HG03196 (cell line): ENCODE measurements around the gene VAMP5.
"Not testable (repeated sequence)": the region's sequence is repeated elsewhere in the genome, so short reads cannot be mapped to it uniquely, and the experiment has no call there.

ENCODE experiments used
- ATAC-seq: cut with Tn5 transposase; IDR thresholded peaks from one replicate; pipeline ENCODE4 v1.9.1; 2021; ENCODE audit not compliant: unreplicated experiment

VAMP5 gene, protein sequence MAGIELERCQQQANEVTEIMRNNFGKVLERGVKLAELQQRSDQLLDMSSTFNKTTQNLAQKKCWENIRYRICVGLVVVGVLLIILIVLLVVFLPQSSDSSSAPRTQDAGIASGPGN

DNA sequence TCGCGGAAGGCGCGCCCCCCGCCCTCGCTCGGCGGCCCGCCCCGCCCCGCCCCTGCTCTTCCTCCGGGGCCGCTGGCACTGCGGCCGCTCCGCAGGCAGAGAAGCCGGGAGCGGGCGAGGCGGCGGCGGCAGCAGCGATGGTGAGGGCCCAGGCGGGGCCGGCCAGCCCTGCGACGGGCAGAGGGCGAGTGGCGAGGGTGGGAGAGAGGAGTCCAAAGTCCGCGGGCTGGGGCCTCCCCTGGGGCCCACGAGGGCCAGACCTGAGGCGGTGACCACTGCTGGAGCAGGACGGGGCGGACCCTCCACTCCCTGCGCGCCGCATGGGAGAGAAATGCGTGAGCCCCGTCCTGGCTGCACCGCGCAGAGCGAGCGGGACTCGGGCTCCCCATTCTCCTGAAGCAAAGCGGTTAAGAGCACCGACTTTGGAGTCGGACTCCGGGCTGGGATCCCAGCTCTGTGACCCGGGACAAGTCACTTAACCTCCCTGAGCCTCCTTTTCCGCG is at the start of gene VAMP5:
Gene VAMP5, plus strand, starts transcription at position 78 of the 503 bp plus-strand sequence. Its CDS starts 60 bp downstream, at position 138.
- peak; percentile 27 for ATAC-seq

DNA sequence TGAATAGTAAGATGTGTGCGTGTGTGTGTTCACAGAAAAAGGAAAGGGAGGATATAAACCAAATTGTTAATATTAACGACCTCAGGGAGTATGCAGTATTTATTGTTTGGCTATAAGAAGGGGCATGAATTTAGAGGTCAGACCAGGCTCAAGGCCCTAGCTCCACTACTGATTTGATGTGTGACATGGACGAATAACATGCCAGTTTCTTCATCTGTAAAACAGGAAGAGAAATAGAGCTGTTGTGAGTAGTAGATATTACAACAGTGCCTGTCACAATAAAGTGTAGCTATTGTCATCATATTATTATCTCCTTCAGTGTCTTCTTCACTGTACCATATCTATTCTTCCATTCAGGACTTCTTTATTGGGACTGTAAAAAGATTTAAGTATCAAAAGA is 49.4 kb upstream of the VAMP5 start:
- ATAC-seq: no peak

DNA sequence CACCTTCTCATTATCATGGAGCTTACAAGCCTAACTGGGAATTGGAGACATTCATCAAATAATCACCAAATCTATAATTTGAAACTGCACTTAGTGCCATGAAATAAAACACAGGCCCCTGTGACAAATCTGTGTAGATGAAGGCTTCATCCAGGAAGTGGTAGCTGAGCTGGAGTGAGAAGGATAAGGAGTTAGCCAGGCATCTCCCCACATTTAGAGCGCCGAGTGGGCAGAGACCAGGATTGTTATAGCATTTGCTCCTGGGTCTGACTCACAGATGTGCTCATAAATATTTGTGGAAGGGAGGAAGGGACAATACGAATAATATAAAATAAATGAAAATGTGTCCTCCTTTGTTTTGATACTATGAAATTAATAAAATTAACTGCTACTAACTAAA is 47.8 kb upstream of the VAMP5 start:
- no peak for ATAC-seq

- no peak for ATAC-seq
Measured at GRCh38 chr2:85537600-85538506, 46.4 kb upstream of the VAMP5 start.

DNA sequence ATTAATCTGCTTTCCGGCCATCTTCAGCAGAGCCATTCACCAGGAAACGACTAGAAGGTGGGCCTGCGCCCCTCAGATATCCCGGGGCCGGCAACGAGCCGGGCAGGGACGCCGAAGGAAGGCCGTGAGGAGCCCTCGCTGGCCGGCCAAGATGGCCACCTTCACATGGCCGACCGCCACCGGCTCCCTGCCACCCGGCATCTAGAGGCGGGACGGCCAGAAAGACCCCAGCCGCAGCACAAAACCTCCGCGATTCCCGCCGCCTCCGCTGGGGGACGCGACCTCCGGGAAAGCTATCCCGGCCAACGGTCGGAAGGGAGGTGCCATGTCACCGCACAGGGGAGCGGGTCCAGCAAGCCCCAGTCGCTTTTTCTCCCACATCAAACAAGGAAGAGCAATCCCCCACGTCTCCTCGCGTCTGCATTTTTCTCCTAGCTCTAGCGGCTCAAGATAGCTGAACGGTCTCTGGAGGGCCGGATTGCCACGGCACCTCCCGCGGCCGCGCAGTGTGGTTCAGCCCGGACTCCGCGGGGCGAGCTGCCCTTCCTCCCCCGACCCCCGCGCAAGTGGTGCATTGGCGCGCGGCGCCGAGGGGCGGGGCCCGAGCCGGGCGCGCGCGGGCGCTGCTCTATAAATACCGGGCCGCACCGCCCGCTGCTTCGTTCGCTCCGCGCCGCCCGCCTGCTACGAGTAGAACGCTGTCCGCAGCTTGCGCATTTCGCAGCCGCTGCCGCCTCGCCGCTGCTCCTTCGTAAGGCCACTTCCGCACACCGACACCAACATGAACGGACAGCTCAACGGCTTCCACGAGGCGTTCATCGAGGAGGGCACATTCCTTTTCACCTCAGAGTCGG is 45.5 kb upstream of the VAMP5 start, which contains the start of gene MAT2A:
Gene MAT2A, plus strand, starts transcription at position 662 of the 854 bp plus-strand sequence. Its CDS starts 120 bp downstream, at position 782.
- ATAC-seq: peak; percentile 69

DNA sequence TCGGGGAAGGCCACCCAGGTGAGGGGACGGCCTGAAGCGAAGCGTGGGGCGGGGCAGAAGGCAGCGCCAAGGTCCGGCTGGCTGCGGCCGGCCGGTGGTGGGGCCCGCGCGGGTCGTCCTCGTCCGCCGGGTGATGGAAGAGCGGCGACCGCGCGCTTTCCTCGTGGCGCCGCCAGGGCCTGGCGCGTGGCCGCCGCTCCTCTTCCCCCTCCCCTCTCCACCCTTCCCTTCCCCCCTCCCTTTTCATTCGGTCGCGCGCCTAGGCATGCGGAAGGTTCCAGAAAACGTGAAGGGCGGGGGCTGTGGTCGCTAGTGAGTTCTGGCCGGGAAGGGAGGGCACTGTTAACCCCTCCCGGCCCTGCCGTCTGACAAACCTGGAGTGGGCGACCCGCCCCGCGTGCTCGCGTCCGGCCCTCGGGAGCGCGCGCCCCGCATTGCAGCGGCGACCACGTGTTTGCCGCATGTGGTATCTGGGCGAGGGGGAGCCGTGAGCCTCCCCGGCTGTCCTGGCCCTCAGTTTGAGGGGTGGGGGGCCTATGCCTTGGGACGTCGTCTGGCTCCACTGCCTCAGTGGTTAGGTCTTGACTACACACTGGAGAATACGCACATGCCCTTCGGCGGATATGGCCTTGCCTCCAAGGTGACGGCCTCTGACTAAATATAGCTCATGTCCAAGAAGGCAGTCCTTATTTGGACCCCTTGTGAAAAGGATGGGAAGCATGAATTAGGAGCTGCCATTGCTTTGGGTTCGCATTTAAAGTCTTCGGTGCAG is 44.7 kb upstream of the VAMP5 start:
- ATAC-seq: peak; percentile 27

DNA sequence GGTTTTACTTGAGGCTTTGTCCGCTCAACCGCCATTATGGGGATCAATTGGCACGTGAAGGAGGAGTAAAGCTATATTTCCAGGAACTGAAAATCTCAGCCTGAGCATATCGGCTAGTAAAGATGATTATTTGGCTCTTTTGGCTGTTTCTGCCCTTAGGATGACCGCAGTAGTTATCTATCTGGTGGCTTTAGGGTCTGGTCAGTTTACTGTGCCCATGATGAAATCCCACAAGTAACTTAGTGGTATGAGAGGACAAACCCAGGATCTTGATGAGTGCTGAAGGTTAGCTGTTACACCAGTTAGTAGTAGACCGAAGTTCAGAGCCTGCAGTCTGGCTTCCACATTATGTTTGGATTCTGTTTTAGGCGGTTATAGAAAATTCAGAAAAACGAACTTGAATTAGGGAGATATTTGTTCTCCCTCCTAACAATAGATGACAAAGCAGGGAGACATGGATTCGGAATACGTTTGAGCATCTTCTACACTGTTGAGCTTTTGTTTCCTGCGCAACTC is 44.0 kb upstream of the VAMP5 start:
- ATAC-seq: no peak

DNA sequence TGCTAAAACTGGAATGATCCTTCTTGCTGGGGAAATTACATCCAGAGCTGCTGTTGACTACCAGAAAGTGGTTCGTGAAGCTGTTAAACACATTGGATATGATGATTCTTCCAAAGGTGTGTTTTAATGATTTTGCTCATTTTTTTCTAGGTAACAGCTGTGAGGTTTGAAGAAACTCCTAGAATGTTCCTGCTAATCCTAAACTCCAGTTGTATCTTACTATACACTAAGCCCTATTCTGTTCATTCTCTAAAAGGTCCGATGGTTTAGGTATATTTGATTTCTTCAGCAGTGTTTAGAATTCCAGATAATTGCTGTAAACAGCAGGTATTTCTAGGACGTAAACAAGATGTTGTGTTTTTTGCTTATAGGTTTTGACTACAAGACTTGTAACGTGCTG is 43.0 kb upstream of the VAMP5 start:
- no peak for ATAC-seq

DNA sequence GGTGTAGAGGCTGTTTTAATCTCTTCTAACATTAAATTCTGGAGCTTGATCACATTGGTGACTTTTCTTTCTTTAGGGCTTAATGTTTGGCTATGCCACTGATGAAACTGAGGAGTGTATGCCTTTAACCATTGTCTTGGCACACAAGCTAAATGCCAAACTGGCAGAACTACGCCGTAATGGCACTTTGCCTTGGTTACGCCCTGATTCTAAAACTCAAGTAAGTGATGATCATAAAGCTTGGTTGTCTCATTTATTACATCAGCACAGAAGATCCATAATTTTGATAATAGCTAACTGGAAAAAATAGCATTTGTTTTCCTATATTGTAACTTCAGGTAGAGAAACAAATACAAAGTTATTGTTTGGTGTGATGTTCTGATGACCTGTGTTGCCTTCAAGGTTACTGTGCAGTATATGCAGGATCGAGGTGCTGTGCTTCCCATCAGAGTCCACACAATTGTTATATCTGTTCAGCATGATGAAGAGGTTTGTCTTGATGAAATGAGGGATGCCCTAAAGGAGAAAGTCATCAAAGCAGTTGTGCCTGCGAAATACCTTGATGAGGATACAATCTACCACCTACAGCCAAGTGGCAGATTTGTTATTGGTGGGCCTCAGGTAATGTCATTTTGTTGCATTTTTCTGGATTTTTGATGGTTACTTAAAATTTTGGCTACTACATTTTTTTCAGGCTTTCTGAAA is 42.3 kb upstream of the VAMP5 start:
- no peak for ATAC-seq

- no peak for ATAC-seq
Measured at GRCh38 chr2:85542777-85543176, 41.5 kb upstream of the VAMP5 start.

GRCh38 chr2:85544254-85544691 is 40.0 kb upstream of the VAMP5 start:
- ATAC-seq: not testable (repeated sequence)

GRCh38 chr2:85544915-85545779 is 39.1 kb upstream of the VAMP5 start:
- not testable (repeated sequence) for ATAC-seq

DNA sequence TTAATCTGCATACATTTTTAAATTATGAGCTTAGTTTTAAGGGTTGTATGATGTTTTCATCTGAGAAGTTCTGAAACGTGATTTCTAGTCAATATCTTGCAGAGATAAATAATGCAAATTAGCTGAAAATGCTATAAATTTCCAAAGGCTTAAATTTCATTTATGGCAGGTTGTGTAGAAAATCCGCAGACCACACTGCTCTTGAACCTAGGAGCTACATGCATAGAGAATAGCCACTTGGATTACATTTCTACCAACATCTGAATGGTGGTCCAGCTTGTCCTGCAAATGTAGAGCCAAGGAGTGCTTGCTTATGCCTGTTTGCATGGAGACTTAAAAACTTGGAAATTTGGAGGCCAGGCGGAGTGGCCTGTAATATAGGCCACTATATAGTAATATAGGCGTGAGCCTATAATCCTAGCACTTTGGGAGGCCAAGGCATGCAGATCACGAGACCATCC is 38.4 kb upstream of the VAMP5 start:
- ATAC-seq: no peak

DNA sequence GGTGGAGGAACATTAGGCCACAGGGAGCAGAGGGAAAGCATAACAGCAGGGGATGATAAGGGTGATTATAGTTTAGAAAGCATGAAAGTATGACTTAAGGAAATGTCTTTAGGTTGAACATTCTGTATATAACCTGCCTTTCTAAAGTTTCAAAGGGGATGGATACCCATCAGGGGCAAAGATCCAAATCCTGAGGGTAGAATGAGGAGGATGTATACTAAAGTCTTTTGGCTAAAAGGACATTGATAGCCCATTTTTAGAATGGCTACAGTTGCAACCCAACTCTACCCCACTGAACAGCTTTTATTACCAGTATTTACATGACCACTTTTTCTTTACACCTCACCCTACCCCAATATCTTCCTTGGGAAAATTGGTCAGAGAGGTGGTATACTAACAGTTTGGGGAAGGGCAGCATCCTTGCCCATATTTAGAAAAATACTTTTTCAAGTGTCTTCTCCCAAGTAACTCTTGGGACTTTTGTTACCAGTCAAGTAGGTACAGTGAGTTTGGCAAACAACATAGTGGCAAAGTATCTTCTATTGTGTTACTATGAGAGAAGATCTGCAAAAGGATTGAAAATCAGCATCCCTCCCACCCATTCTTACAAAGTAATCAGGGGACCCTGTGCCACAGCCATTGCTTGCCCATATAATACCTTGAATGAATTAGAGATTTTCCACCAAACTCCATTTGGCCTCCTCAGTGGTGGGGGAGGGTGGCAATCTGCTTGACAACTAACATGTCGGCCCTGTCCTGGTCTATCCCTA is 37.0 kb upstream of the VAMP5 start:
- ATAC-seq: no peak

DNA sequence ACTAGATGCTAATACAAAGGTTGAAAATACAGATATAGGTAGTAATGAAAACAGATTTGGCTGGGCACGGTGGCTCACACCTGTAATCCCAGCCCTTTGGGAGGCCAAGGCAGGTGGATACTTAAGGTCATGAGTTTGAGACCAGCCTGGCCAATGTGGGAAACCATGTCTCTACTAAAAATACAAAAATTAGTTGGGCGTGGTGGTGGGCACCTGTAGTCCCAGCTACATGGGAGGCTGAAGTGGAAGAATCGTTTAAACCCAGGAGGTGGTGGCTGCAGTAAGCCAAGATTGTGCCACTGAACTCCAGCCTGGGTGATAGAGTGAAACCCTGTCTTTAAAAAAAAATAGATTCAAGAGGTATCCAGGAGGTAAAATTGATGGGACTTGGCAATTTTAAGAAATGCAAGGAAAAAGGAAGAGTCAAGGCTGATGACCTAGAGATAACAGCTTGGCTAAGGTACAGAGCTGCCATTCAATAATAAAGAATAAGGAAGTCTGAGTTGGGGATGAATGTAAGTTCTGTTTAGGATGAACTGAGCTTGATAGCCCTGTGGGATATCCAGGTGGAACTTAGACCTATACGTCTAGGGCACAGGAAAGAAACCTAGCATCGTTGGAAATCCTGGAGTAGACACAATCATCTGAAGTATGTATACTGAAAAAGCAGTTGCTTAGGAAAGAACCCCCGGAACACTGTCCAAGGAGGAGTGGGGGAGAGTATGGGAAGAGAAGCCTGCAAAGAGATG is 36.2 kb upstream of the VAMP5 start:
- no peak for ATAC-seq

DNA sequence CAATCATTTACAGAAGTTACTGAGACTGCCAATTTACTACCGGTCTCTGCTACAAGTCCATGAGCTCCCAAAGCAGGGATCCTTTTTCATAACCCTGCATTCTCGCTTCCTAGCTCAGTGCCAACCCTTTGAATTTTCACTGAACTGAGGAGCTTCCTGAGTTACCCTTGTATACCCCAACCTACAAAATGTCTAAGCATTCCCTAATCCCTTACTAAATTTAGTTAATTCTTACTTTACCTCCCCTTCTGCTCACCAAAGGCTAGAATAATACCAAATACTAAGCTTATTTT is 35.7 kb upstream of the VAMP5 start:
- no peak for ATAC-seq

GRCh38 chr2:85549095-85549494 is 35.1 kb upstream of the VAMP5 start:
- no peak for ATAC-seq
